CD4-positive, alpha-beta T cell treated with Interleukin-6 at 100 ng/mL for 8 hours (primary cell): ENCODE data around the gene RBM44.
A peak's percentile ranks its signal among the peaks of the same experiment; 100 is the strongest.
"Not testable (repeated sequence)": the region's sequence is repeated elsewhere in the genome, so short reads cannot be mapped to it uniquely, and the experiment has no call there.

Source experiments
- DNase-seq: peaks from one replicate; pipeline ENCODE4 v3.0.0-alpha.2; 2020; ENCODE audit warnings: mixed read lengths, low spot score

Gene RBM44

DNA sequence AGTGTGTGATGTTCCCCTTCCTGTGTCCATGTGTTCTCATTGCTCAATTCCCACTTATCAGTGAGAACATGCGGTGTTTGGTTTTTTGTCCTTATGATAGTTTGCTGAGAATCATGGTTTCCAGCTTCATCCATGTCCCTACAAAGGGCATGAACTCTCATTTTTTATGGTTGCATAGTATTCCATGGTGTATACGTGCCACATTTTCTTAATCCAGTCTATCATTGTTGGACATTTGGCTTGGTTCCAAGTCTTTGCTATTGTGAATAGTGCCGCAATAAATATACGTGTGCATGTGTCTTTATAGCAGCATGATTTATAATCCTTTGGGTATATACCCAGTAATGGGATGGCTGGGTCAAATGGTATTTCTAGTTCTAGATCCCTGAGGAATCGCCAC, 14.9 kb upstream of the RBM44 start:
- DNase-seq, result not testable (repeated sequence)

DNA sequence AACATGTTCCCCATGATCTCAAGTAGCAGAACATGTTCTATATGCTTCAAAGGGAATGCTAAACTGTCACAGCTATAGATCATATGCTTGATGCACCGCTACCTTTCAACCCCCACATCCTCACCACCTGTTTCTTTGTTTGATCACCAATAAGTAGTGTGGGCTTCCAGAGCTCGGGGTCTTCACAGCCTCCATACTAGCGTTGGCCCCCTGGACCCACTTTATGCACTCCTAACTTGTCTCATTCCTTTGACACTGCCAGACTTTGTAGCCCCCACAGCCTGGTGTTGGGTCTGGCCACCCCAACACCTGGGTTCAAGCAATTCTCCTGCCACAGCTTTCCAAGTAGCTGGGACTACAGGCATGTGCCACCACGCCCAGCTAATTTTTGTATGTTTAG, 11.6 kb upstream of the RBM44 start:
- no peak for DNase-seq

DNA sequence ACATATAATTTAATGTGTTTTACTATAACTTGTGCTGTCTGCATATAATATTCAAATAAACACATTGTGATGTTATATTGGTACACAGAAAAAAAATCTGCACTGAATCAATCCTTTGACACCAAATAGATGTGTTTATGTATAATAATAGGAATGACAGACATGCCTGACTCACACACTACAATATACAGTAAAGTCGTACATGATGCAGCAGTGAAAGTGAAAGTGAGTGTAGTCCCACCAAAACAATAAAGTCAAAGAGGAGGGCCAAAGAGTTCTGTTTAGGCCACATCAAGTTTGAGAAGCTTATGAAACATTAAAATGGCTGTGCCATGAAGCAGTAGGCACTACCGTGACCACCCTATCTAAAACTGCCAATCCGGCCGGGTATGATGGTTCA, 8.2 kb upstream of the RBM44 start:
- DNase-seq, result no peak

DNA sequence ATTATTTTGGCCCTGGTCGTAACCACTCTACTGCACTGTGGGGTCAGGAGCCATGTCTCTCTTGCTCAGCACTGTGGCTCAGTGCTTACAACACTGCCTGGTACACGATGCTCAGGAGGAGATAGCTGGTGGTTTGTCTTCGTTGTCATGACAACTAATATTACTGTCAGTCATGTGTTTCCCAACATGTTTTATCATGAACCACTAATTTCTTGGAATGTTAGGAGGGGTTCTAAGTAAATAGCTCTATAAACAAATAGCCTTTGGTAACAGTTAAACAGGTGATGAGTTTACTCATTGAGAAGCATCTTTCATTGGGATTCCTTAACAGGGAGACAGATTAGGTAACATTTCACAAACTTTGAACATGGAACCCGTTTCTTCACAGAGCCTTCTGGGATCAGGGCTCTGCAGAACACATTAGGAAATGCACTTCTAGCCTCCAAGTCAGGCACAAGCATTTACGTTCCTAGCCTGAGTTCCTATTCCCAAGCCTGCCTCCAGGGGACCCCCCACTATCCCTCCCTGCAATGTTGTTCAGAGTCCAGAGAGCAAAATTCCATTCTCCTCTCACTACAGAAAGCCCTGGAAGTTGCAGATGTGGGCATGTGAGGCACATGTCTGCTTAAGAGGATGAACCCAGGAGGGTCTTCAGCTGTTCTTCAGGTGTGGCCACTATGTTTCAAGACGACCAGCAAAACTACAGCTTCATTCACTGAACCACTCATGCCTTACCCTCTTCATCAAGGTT, 6.4 kb upstream of the RBM44 start:
- DNase-seq, result no peak

DNA sequence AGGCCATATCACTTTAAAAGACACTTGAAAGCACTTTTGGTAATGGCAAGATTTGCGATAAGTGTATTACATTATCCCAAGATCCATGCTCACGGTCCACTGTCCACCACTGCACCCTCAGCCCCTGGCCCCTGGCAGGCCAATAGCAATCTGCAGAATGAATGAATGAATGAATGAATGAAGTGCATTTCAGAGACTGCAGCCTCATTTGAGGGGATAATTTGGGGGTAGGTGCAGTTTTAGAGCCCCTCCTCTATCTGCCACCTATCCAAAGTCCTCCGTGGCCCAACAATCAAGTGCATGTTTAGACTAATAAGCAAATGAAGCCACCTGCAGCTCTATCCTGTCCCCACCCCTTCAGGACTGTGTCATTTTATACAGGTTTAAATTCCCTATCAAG, 1.3 kb upstream of the RBM44 start:
- no peak for DNase-seq

DNA sequence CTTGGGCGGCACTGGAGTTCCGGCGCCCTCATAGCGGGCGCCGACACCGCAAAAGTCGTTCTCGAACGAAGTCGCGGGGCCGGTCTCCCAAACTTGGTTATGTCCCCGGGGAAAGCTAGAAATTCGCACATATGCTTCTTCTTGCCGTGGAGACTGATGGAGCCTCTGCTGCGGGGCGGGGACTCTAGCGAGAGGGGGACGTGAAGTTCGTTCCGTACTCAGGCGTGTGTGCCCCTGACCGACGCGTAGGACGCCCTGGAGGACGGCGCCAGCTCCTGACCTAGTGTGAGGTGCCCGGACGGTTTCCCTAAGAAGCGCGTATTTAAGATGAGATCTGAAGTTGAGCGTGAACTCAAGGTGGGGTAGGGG, 465 bp downstream of the RBM44 start:
- no peak for DNase-seq

DNA sequence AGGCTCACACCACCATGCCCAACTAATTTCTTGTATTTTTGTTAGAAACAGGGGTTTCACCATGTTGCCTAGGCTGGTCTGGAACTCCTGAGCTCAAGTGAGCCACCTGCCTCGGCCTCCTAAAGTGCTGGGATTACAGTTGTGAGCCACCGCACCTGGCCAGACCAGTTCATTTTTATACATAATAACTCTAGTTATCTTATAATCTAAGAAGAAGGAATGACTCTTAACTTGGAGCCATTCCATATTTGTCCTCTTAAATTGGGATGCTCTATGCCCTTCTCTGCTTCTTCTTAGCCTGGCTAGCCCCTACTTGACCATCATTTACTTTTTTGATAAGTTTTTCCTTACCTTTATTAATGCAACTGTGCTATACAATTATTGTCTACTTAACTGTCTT, 2.9 kb downstream of the RBM44 start:
- no peak for DNase-seq

DNA sequence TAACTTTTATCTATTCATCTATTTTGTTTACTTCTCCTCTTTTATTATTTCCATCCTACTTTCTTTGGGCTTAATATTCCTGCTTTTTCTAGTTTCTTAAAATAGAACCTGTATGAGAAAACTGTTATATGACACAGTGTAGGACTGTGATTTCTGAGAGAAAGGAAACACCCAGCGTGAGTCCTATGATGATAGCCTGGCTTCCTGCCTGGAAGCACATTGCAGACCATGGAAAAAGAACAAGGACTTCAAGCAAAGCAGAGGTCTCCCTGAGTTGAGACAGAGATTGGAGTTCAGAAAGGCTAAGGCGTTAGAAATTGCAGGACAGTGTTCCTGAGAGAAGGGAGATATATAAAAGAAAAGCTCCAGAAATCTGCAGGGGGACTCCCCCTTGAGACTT, 7.8 kb downstream of the RBM44 start:
- no peak for DNase-seq

DNA sequence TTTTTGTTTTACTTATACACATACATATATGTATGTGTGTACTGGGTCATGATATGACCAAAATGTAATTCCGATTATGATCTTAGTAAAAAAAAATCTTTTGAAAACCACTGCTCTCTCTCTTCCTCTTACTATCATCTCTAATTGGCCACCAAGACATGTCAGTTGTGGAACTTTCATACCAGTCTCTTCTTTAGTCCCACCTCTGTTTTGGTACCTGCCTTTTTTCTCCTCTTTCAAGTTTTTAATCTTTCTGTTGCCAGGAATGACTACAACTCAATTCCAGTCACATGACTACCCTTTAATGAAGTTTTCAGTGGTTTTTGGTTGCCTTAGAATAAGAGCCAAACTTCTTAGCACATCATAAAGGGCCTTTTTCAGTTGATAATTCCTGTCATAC, 17.1 kb downstream of the RBM44 start:
- DNase-seq, result no peak

DNA sequence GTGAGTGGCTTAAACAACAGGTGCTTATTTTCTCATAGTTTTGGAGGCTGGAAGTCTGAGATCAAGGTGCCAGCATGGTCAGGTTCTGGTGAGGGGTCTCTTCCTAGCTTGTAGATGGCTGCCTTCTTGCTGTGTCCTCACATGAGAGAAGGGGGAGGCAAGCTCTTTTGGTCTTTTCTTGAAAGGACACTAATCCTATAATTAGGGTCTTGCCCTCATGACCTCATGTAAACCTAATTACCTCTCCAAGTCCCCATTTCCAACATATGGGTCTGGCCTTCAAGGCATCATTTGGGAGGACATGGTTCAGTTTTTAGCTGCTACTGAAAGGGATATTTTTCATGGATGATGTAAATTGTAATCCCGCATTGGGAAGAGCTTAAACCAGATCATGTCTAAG, 18.0 kb downstream of the RBM44 start:
- DNase-seq, result no peak

DNA sequence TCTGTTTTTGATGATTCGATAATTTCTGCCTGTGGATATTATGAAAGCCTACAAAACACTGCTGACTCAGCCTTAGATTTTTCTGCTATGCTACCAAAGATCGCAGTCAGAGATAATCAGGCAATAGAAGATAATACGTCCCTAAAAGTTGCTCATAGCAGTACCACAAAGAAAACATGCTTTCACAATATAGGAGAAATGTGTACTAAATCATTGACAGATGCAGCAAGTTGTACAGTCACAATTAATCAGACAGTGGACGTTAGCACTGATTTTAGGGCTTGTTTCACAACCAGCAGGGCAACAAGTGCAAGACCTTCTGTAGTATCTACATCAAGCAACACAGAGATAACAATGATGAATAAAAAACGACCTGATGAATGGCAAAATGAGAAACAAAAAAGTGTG, 19.5 kb downstream of the RBM44 start:
- DNase-seq, result no peak

DNA sequence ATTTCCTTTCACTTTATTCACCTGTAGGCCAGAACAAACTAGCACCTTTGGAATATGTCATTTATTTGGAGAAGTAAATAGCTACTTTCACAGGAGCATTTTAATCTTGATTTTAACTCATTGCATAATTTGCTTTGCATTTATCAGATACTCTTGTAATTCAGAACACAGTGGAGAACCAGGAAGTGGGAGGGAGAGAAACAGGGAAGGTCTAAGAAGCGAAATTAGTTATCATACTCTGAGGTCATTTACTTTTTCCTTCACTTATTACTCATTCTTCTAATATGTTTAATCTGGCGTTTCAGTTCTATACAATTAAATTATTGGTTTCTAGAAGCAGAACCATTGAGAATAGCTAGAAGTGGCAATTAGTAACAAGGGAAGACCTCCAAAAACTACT, 20.7 kb downstream of the RBM44 start:
- no peak for DNase-seq

DNA sequence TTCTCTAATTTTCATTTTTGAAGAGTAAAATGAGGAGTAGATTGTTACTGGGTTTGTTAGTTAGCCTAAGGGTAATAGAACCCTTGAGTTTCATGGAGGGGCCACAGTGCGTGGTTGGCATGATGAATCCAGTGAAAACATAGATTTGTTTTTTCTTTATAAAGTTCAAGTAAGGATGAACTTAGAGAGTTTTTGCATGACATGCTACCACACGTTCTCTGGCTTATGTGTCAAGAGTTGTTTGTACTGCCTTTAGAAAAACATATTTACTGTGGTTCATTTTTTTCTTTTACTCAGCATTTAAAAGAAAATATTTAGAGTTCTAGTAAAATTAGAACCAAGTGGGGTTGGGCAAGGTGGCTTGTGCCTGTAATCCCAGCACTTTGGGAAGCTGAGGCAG, 21.8 kb downstream of the RBM44 start:
- no peak for DNase-seq

DNA sequence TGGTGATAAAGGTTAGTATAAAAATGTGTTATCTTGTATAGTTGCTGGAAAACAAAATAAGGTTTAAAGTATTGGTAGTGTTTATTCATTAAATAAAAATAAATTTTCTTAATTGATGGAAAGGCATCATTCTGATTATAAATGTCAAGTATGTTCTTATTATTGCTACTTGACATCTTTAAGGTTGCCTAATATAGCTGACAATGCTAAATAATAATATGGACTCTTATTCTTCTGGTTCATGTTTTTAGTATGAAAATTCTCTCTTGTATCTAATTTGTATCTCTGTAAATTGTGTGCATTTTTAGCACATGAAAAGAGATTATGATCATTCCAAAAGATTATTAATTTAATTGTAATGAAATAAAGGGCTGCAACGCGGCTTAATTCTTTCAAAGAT, 25.0 kb downstream of the RBM44 start:
- no peak for DNase-seq

DNA sequence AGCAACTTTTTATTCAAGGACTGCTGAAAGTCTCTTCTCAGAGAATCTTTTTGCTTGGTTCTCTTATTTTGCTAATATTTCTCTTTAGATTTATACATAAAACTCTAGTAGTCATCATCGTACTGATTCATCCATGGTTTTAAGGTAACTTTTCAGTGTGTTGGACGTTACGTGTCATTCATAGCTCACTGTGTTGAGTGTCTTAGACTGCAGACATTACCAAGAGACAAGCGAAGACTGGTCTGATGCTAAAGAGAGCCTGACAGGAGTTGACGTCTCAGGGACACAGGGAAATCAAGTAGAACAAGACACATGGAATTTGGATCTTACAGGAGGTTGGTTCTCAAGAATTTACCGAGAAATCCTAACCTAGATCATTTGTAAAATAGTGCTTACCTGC, 25.5 kb downstream of the RBM44 start:
- DNase-seq, result no peak

DNA sequence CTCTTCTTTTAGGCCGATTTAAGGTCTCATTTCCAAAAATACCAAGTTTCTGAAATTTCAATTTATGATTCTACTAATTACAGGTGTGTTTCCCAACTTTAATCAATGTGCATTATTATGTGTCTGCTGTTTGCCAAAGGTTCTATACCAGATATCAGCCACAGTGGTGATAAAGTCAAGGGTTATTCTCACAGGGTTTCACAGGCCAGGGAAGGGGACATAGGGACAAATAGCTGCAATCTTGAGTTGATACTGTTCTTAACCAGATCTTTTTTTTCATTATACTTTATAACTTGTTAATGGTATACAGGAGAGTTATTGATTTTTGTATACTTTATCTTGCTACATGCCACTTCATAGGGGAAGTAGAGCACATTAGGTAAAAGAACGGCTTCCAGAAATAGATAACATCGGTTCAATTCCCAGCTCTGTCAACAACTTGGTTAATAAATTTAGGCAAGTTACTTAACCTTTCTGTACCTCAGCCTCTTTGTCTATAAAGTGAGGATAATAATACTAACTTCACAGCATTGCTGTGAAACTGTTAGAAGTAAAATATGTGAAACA, 28.9 kb downstream of the RBM44 start:
- DNase-seq, result no peak

DNA sequence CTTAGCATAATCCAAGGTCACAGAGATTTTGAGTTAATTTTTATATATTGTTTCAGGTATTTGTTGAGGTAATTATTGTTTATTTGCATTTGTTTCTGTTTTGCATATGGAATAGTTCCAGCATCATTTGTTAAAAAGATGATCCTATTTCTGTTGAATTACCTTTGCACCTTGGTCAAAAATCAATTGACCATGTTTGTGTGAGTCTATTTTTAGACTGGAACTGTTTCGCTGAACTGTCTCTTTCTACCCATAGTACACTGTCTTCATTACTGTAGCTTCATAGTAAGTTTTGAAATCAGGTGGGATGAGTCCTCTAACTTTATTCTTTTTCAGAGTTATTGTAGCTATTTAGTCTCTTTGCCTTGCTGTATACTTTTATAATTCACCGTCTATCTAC, 31.9 kb downstream of the RBM44 start:
- no peak for DNase-seq

DNA sequence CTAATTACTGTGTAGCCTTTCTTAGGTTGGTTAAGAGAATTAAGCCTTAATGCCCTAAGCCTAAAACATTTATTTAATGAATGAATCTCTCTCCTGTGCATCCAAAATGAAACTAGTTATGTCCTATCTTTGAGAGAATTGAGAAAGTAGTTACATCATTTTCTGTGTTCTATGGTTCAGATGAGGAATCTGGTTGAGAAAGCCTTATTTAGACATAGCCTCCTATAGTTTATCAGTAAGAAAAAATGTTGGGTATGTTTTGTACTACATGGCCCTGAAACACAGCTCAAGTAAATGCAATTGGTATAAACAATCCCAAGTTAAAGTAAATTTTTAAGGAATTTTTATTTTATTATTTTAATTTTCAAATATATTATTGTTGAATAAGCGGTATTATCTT, 35.0 kb downstream of the RBM44 start:
- no peak for DNase-seq

DNA sequence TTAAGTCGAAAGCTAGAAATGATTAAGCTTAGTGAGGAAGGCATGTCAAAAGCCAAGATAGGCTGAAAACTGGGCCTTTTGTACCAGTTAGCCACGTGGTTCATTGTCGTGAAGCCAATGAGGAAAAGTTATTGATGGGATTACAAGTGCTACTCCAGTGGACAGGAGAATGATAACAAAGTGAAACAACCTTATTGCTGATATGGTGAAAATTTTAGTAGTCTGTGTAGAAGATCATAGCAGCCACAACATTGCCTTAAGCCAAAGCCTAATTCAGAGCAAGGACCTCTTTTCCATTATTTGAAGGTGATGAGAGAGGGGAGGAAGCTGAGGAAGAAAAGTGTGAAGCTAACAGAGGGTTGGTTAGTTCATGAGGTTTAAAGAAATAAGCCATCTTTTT, 36.8 kb downstream of the RBM44 start:
- DNase-seq, result no peak

DNA sequence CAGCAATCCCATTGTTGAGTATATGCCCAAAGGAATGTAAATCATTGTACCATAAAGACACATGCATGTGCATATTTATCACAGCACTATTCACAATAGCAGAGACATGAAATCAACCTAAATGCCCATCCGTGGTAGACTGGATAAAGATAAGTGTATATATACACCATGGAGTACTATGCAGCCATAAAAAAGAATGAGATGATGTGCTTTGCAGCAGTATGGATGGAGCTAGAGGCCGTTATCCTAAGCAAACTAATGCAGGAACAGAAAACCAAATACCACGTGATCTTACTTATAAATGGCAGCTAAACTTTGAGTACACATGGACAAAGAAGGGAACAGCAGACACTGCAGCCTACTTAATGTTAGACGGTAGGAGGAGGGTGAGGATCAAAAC, 42.5 kb downstream of the RBM44 start:
- DNase-seq, result no peak

DNA sequence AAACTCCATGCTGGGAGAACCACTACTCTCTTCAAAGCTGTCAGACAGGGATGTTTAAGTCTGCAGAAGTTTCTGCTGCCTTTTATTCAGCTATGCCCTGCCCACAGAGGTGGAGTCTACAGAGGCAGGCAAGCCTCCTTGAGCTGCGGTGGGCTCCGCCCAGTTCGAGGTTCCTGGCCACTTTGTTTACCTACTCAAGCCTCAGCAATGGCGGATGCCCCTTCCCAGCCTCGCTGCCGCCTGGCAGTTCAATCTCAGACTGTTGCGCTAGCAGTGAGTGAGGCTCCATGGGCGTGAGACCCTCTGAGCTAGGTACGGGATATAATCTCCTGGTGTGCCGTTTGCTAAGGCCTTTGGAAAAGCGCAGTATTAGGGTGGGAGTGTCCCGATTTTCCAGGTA, 50.4 kb downstream of the RBM44 start:
- not testable (repeated sequence) for DNase-seq

DNA sequence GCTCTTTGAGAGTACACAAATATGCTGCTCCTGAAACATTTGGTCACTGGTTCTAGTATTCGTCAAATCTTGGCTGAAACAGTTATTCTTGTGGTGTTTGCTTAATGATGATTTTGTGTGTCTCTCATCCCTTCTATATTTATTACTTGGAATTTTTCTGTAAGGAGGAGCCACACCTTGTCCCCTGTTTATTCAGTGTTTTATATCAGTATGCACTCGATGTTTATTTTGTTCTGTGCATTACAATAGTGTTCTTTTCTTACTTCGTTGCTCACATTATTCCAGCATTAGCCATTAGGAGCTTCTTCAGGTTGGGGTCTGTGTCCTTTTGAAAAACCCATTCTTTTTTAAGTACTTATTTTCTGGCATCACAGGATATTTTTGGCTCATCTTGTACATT, 55.7 kb downstream of the RBM44 start:
- no peak for DNase-seq

DNA sequence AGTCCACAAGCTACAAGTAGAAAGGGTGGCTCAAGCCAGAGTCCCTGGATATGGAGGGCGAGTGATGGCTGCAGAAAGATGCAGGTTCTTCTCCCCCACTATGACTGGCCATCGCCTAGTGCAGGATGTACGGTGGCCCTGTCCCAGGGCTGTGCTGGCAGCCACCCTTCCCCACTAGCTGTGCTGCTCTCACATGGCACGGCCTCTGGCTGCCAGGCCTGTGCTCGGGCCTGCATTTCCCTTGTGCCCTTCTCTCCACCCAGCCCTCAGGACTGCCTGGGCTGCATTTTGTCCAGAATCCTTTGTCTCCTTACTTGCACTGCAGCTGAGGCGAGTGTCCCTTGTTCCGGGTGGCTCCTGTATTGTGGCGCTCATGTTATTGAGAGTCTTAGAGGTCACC, 59.2 kb downstream of the RBM44 start:
- no peak for DNase-seq

DNA sequence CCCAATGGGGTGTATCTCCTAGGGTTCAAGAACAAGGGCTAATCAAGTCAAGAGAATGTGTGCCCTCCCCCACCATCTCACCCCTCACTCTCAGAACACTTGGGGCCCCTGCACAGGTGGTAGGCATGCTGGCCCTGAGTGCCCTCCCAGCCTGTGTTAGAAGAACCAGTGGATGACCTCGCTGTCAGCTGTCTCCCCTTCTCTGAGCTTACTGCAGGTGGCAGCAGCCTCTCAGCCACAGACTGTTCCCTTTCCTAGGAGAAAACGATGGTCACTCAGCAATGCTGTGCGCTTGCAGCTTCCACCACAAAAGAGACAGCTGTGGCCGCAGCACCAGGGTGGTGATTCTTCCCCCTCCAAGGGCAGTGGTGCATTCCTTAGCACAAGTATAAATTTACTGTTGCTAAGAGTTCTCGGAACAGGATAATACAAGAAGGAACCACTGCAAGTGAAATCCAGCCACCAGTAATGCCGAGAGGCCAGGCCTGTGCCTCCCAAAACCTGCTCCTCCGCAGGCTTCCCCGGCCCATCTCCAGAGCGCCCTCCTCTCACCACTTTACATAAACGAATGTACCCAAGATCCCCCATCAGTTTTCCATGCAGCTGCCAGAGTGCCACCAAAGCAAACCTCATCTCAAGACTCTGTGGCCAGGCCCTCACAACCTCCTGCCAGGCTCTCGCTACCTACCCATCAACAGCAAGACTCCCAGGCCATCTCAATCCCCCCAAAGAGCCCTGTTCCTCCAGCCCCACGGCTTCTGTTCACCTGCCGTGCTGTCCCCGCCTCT, 59.9 kb downstream of the RBM44 start:
- DNase-seq, result peak; percentile 46
